SIG-M5 (cell line): ENCODE results near the gene HORMAD1.
"Not testable (repeated sequence)": the region's sequence is repeated elsewhere in the genome, so short reads cannot be mapped to it uniquely, and the experiment has no call there.

Experiments used
- DNase-seq: peaks from one replicate; lab custom pipeline; 2025; lab: John Stamatoyannopoulos, UW

HORMAD1 gene

GRCh38 chr1:150720703-150721102, at the start of gene HORMAD1:
TSS of gene HORMAD1 (minus strand) at chr1:150720895. CDS start at chr1:150719505, 1,390 bp downstream.
- no peak for DNase-seq

- not testable (repeated sequence) for DNase-seq
Measured at GRCh38 chr1:150767704-150768103, 47.0 kb upstream of the HORMAD1 start.

GRCh38 chr1:150765977-150766301, 45.2 kb upstream of the HORMAD1 start:
- not testable (repeated sequence) for DNase-seq

- DNase-seq: peak; percentile 94
Measured at GRCh38 chr1:150765296-150765976, 44.7 kb upstream of the HORMAD1 start, which contains the start of gene CTSS. TSS of gene CTSS (minus strand) at chr1:150765778. CDS start at chr1:150764763, 1,015 bp downstream.

GRCh38 chr1:150764617-150765101, 44.0 kb upstream of the HORMAD1 start:
- DNase-seq: no peak

- no peak for DNase-seq
Measured at GRCh38 chr1:150763018-150763417, 42.3 kb upstream of the HORMAD1 start.

GRCh38 chr1:150762552-150762951, 41.9 kb upstream of the HORMAD1 start:
- DNase-seq: no peak

- no peak for DNase-seq
Measured at GRCh38 chr1:150761801-150762200, 41.1 kb upstream of the HORMAD1 start.

GRCh38 chr1:150760013-150760412, 39.3 kb upstream of the HORMAD1 start:
- DNase-seq: no peak

GRCh38 chr1:150753416-150753815, 32.7 kb upstream of the HORMAD1 start:
- no peak for DNase-seq

GRCh38 chr1:150751443-150751842, 30.7 kb upstream of the HORMAD1 start:
- no peak for DNase-seq

- no peak for DNase-seq
Measured at GRCh38 chr1:150749720-150750311, 29.1 kb upstream of the HORMAD1 start.

GRCh38 chr1:150748878-150749719, 28.4 kb upstream of the HORMAD1 start:
- DNase-seq: no peak

GRCh38 chr1:150730130-150730721, 9.5 kb upstream of the HORMAD1 start:
- DNase-seq: no peak

GRCh38 chr1:150724336-150724735, 3.6 kb upstream of the HORMAD1 start:
- DNase-seq: no peak

- DNase-seq: no peak
Measured at GRCh38 chr1:150720098-150720497, 597 bp downstream of the HORMAD1 start.

GRCh38 chr1:150718225-150718891, 2.3 kb downstream of the HORMAD1 start:
- DNase-seq: no peak

GRCh38 chr1:150709031-150709430, 11.7 kb downstream of the HORMAD1 start:
- DNase-seq: not testable (repeated sequence)

GRCh38 chr1:150708595-150708994, 12.1 kb downstream of the HORMAD1 start:
- DNase-seq: no peak

GRCh38 chr1:150706091-150706490, 14.6 kb downstream of the HORMAD1 start:
- DNase-seq: no peak

GRCh38 chr1:150703427-150703826, 17.3 kb downstream of the HORMAD1 start:
- no peak for DNase-seq
